HFF-Myc (cell line): ENCODE data around the gene LY86.

Experiments used
- DNase-seq: peaks from one replicate; pipeline ENCODE4 v3.0.0-alpha.2; 2011; ENCODE audit warnings: low read depth; ENCODE audit errors: extremely low read depth
- H3K4me3 ChIP-seq: replicated peaks from 2 replicates; pipeline ENCODE4 v1.5.1; 2011; ENCODE audit warnings: low read depth, mild to moderate bottlenecking, control low read depth, low read length
- TF ChIP-seq, protein P1 (sequence below): IDR thresholded peaks from 2 replicates; pipeline ENCODE4 v1.5.1; 2012; ENCODE audit warnings: mild to moderate bottlenecking, low read depth, low read length, control low read depth; ENCODE audit errors: missing control alignments

The LY86 gene

DNA sequence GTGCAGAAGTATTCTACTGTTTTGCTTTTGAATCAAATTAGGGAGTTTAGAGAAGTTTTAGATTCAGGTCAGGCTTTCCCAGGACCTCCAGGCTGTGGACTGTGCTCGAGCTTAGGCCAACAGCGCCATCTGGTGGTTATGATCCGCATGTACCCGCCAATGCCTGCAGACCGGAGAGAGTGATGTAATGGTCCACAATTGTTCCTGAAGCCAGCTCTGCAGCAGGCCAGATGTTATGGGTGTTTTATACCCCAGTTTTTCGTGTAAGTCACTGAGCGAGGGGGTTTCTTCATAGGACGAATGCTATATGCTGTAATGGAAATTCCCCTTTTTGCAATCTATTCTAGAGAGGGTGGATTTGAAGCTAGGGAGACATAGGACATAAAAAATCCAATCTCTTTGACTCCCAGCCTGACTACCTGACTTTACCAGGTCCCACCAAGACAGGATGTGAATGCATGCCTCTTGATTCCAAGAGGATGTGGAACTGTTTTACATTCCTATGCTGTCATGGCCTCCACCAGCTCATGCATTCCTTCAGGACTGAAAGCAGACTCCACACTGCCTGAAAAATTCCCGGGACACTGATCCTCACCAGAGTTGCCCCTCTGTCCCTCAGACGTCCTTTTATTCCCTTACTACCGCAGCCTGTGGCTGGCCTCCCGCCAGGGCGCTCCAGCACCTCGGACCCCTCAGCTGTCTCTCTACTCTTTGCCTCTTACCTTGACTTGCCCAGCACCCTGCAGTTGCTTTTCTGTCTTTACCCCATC lies 41.2 kb upstream of the LY86 start:
- H3K4me3 ChIP-seq = no peak overlapping the region
- TF ChIP-seq, protein P1, sequence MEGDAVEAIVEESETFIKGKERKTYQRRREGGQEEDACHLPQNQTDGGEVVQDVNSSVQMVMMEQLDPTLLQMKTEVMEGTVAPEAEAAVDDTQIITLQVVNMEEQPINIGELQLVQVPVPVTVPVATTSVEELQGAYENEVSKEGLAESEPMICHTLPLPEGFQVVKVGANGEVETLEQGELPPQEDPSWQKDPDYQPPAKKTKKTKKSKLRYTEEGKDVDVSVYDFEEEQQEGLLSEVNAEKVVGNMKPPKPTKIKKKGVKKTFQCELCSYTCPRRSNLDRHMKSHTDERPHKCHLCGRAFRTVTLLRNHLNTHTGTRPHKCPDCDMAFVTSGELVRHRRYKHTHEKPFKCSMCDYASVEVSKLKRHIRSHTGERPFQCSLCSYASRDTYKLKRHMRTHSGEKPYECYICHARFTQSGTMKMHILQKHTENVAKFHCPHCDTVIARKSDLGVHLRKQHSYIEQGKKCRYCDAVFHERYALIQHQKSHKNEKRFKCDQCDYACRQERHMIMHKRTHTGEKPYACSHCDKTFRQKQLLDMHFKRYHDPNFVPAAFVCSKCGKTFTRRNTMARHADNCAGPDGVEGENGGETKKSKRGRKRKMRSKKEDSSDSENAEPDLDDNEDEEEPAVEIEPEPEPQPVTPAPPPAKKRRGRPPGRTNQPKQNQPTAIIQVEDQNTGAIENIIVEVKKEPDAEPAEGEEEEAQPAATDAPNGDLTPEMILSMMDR = peak; percentile 84
- peak; percentile 32 for DNase-seq

DNA sequence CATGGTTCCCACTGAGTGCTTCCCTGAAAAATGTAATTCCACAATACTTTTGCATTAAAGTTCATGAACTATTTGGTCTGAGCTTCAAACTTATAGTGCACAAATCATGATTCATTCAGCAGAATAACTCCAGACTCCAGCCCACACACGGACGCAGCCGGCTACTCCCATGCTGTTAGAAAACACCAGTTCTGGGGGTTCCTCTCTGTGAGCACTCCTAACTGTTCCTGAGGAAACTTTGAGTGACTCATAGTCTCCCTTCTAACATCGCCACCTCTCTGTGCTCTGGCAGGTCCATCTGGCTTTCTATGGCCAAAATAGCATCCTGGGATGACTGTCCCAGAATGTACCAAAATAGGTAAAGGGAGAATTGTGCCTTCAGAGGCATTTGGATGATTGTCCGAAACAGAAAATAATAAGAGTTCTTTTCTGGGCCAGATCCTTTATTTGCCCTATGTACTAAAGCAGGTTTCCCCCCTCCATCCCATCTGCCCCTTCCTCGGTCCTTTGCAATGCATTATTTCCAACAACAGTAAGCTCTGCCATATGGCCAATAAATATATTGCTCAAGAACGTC lies 32.3 kb upstream of the LY86 start:
- TF ChIP-seq, protein P1 = no peak
- no peak overlapping the region for H3K4me3 ChIP-seq
- no peak for DNase-seq

DNA sequence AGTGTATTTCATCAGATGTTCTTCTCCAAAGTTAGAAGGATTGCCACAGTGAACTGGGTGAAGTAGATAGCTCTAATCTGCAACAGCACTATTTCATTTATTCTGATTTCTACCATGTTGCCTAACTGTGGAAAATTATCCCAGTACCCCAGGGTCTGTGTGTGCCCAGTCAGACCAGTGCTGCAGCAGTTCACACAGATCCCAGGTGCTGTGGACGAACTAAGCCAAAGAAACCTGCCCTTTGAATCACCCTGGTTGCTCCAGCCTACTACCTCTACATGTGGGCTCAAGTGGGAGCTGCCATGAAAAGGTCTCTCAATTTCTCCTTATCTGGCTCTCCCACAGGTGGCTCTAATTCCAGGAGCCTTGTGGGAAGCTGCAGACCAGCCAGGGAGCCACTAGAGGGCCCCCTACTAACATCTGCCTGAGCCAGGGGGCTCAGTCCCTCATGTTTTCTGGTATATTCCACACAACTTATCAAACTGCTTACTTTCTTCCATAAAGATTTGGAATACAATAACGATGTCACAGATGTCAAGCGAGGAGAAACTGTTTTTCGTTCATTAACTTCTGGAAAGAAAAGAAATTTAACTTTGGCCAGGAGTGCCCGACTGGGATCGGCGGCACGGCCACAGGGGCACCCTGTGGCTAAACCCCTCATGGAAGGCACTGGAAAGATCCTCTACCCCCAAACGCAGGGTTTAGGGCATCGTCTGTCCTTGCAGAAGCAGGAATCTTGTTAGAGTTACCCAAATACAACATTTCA lies 31.6 kb upstream of the LY86 start:
- no peak for DNase-seq
- no peak overlapping the region for H3K4me3 ChIP-seq
- TF ChIP-seq, protein P1 = peak; percentile 80

DNA sequence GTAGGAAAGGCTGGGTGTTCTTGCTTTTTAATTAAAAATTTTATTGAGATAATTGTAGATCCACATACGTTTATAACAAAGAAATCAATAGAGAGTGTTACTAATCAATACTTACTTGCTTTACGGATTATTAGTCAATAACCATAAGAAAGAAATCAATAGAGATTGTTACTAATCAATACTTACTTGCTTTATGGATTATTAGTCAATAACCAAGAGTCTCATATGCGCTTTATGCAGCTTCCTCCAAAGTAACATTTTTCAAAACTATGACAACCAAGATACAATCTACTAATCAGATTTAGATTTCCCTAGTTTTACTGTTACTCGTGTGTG lies 31.0 kb upstream of the LY86 start:
- no peak for DNase-seq
- H3K4me3 ChIP-seq = no peak overlapping the region
- TF ChIP-seq, protein P1 = no peak

DNA sequence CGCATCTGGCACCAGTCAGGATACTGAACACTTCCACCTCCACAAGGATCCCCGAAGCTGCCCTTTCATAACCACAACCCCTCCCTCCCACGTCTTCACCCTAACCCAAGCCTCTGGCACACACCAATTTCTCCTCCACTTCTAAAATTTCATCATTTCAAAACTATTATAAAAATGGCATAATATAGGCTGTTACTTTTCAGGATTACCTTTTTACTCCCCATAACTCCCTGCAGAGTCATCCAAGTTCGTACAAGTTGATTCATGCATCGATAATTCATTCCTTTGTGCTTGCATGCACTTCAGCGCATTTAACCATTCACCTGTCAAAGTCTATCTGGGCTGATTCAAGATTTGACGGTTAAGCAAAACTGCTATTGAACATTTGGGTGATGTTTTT lies 30.6 kb upstream of the LY86 start:
- H3K4me3 ChIP-seq = no peak overlapping the region
- DNase-seq = no peak
- TF ChIP-seq, protein P1 = no peak

DNA sequence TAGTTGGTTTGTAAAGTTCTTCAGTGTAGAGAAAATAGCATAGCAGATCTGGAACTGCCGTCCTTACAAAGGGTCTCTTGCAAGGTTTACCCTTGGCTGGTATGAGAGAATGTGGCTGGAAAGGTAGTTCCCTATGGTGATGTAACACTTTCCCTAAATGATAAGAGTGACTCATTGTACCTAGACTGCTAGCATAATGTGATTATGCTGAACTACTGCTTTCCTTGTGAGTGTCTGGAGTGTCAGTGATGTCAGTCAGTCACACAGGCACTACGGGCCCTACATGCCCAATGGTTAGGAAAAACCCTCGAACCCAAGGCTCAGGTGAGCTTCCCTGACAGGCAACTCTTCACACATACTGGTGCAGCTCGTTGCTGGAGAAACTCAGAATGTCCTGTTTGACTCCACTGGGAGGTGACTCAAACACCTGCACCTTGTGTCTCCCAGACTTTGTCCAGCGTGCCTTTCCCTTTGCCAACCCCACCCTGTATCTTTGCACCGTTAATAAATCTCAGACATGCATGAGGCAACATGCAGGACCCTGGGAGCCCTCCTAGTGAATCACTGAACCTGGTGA lies 28.4 kb upstream of the LY86 start:
- no peak for DNase-seq
- TF ChIP-seq, protein P1 = no peak
- H3K4me3 ChIP-seq = no peak overlapping the region
